ENCODE measurements around the gene CSPG4. TPM values are rescaled to one million over a fixed set of nuclear protein-coding genes. Genes with fewer than 3 reads are reported as not detected.
A peak's percentile ranks its signal among the peaks of the same experiment; 100 is the strongest.

The CSPG4 gene
- total and polyA plus RNA-seq, 2 of the 13 experiments (the other 11 are each of a cell fraction or from before 2014, with no cell fraction given), result 0.01 to 0.04 TPM

- TF ChIP-seq, protein P1, sequence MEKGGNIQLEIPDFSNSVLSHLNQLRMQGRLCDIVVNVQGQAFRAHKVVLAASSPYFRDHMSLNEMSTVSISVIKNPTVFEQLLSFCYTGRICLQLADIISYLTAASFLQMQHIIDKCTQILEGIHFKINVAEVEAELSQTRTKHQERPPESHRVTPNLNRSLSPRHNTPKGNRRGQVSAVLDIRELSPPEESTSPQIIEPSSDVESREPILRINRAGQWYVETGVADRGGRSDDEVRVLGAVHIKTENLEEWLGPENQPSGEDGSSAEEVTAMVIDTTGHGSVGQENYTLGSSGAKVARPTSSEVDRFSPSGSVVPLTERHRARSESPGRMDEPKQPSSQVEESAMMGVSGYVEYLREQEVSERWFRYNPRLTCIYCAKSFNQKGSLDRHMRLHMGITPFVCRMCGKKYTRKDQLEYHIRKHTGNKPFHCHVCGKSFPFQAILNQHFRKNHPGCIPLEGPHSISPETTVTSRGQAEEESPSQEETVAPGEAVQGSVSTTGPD (CRISPR knock-in tag; IDR thresholded peaks at IDR 0.05), result no peak
- TF ChIP-seq ZNF317 (CRISPR knock-in tag; IDR thresholded peaks at IDR 0.05) (peak; percentile 17; the same call in 1 of the 2 replicates), ZNF350 (CRISPR knock-in tag; IDR thresholded peaks at IDR 0.05; ENCODE audit: borderline replicate concordance, low read depth) (peak; percentile 79), ERF (CRISPR knock-in tag; IDR thresholded peaks at IDR 0.05) (peak; percentile 79; the same call in 1 of the 2 replicates), NR1H2 (CRISPR knock-in tag; IDR thresholded peaks at IDR 0.05; ENCODE audit: borderline replicate concordance, low read depth) (0 out of 2 replicates have a peak, but pooled peaks have one; percentile 68), PHB2 (IDR thresholded peaks at IDR 0.05; ENCODE audit: partially characterized antibody) (no peak), ZNF296 (CRISPR knock-in tag; conservative IDR thresholded peaks at IDR 0.05) (no peak; the same call in 1 of the 2 replicates), ZNF501 (CRISPR knock-in tag; IDR thresholded peaks at IDR 0.05) (peak; percentile 90), HNRNPL (IDR thresholded peaks at IDR 0.05; ENCODE audit: low read depth, low read length) (peak; percentile 58; the same call in 1 of the 2 replicates), SIN3B (IDR thresholded peaks at IDR 0.05; ENCODE audit: low read length) (0 out of 2 replicates have a peak, but pooled peaks have one; percentile 26), ZXDC (CRISPR knock-in tag; IDR thresholded peaks at IDR 0.05) (peak; percentile 83; the same call in 1 of the 2 replicates), NR2C2 (CRISPR knock-in tag; IDR thresholded peaks at IDR 0.05; ENCODE audit: borderline replicate concordance) (peak; percentile 83), YEATS2 (CRISPR knock-in tag; IDR thresholded peaks at IDR 0.05; ENCODE audit: borderline replicate concordance) (peak; percentile 85), SIN3A (IDR thresholded peaks at IDR 0.05; ENCODE audit: borderline replicate concordance, low read depth, low read length) (peak; percentile 93), ZNF605 (CRISPR knock-in tag; IDR thresholded peaks at IDR 0.05) (peak; percentile 94), ZNF691 (CRISPR knock-in tag; IDR thresholded peaks at IDR 0.05; ENCODE audit: borderline replicate concordance, low read depth) (peak; percentile 30; the same call in 1 of the 2 replicates), SNAI1 (CRISPR knock-in tag; IDR thresholded peaks at IDR 0.05; ENCODE audit: borderline replicate concordance) (no peak), FOXK1 (CRISPR knock-in tag; IDR thresholded peaks at IDR 0.05; ENCODE audit: borderline replicate concordance, low read depth) (peak; percentile 33; the same call in 1 of the 2 replicates), FOXC1 (CRISPR knock-in tag; IDR thresholded peaks at IDR 0.05; ENCODE audit: borderline replicate concordance) (peak; percentile 61; the same call in 1 of the 2 replicates), ZMYM2 (CRISPR knock-in tag; IDR thresholded peaks at IDR 0.05) (peak; percentile 79; the same call in 1 of the 2 replicates), HOXA9 (CRISPR knock-in tag; IDR thresholded peaks at IDR 0.05; ENCODE audit: borderline replicate concordance) (peak; percentile 56; the same call in 1 of the 2 replicates), SKI (IDR thresholded peaks at IDR 0.05; ENCODE audit: partially characterized antibody) (no peak), PRPF4 (IDR thresholded peaks at IDR 0.05; ENCODE audit: low read depth, low read length, poor library complexity, severe bottlenecking) (no peak), ZNF678 (CRISPR knock-in tag; IDR thresholded peaks at IDR 0.05) (no peak; the same call in 1 of the 2 replicates), ZNF263 (CRISPR knock-in tag; IDR thresholded peaks at IDR 0.05) (peak; percentile 86)
Measured at GRCh38 chr15:75639709-75640482, 72.8 kb downstream of the CSPG4 start, which contains the start of gene IMP3 (continued).

All from HepG2 (cell line).